ENCODE results near the gene AVPI1.

Gene AVPI1

DNA sequence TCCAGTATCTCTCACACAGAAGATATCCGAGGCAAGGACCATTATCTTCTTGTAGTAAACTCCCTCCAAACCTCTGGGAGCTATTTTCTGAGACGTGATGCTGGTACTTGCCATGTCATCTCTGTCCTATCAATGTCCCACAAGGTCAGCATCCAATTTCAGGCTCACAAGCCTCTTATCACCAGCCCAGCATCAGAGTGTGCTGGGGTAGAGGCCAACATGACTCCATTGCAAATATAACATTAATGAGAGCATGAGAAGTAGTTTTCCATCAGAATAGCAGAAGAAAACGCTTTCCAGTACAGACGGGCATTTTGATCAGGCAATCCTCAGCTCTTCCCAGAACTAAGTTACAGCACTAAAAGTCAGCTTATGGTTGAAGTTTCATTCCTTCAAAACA, 59.3 kb downstream of the AVPI1 start:
- H3K27me3 ChIP-seq (replicated peaks; ENCODE audit: insufficient read depth, low read length), result no peaks in the 10 kb centered on the region

More for the DNA sequence above, 59.3 kb downstream of the AVPI1 start:
- Histone ChIP-seq H3K4me3 (ENCODE audit: low read length) (no peak overlapping the region), H3K9ac (ENCODE audit: low read length) (no peak overlapping the region), H3K9me2 (replicated peaks; ENCODE audit: insufficient read depth, low read length) (no peaks in the 10 kb centered on the region), H3K79me2 (ENCODE audit: low read length) (no peaks in the 10 kb centered on the region), H3F3A (ENCODE audit: insufficient read depth, low read length) (no peaks in the 10 kb centered on the region), H3K4me1 (ENCODE audit: low read length) (no peaks in the 10 kb centered on the region), H3K4me2 (ENCODE audit: low read depth, low read length) (no peak overlapping the region), H2AFZ (ENCODE audit: low read length) (no peak overlapping the region), H3K27ac (ENCODE audit: low read length) (no peak overlapping the region), H4K20me1 (ENCODE audit: insufficient read depth, low read length) (no peaks in the 10 kb centered on the region), H3K36me3 (replicated peaks; ENCODE audit: insufficient read depth, low read length) (no peaks in the 10 kb centered on the region), H3K9me3 (replicated peaks; ENCODE audit: insufficient read depth, low read length) (no peaks in the 10 kb centered on the region)
- no peak for DNase-seq
- TF ChIP-seq, protein P1, sequence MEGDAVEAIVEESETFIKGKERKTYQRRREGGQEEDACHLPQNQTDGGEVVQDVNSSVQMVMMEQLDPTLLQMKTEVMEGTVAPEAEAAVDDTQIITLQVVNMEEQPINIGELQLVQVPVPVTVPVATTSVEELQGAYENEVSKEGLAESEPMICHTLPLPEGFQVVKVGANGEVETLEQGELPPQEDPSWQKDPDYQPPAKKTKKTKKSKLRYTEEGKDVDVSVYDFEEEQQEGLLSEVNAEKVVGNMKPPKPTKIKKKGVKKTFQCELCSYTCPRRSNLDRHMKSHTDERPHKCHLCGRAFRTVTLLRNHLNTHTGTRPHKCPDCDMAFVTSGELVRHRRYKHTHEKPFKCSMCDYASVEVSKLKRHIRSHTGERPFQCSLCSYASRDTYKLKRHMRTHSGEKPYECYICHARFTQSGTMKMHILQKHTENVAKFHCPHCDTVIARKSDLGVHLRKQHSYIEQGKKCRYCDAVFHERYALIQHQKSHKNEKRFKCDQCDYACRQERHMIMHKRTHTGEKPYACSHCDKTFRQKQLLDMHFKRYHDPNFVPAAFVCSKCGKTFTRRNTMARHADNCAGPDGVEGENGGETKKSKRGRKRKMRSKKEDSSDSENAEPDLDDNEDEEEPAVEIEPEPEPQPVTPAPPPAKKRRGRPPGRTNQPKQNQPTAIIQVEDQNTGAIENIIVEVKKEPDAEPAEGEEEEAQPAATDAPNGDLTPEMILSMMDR (IDR thresholded peaks at IDR 0.05; ENCODE audit: low read length), result no peak
- TF ChIP-seq EZH2phosphoT487 (IDR thresholded peaks at IDR 0.05; ENCODE audit: low read length), result no peak
- no peak for TF ChIP-seq EZH2 (optimal IDR thresholded peaks at IDR 0.05; ENCODE audit: low read depth, low read length)
